GM13976 (cell line): Measurements from ENCODE around the gene CEBPZOS.
"Not testable (repeated sequence)": the region's sequence is repeated elsewhere in the genome, so short reads cannot be mapped to it uniquely, and the experiment has no call there.

Experiments
- DNase-seq: peaks from one replicate; pipeline ENCODE4 v3.0.0; 2012; ENCODE audit warnings: low spot score
- CTCF ChIP-seq: IDR thresholded peaks from 2 replicates; pipeline ENCODE4 v1.5.1; 2012; ENCODE audit warnings: borderline replicate concordance, mild to moderate bottlenecking; ENCODE audit not compliant: insufficient read depth; ENCODE audit errors: extremely low read depth, missing control alignments, control extremely low read depth
- in situ Hi-C: fragments of 300-500 bp; cut with MboI; formaldehyde crosslinking; loops from one replicate; pipeline ENCODE4 v1.12.0; 2022; ENCODE audit warnings: low sequenced_read_pairs, mixed read lengths, inconsistent platforms; ENCODE audit not compliant: unreplicated experiment

CEBPZOS gene

GRCh38 chr2:37203708-37204107, 7.4 kb downstream of the CEBPZOS start:
- DNase-seq: no peak
- in situ Hi-C loops: no loop called here
- no peak for TF ChIP-seq CTCF

DNA sequence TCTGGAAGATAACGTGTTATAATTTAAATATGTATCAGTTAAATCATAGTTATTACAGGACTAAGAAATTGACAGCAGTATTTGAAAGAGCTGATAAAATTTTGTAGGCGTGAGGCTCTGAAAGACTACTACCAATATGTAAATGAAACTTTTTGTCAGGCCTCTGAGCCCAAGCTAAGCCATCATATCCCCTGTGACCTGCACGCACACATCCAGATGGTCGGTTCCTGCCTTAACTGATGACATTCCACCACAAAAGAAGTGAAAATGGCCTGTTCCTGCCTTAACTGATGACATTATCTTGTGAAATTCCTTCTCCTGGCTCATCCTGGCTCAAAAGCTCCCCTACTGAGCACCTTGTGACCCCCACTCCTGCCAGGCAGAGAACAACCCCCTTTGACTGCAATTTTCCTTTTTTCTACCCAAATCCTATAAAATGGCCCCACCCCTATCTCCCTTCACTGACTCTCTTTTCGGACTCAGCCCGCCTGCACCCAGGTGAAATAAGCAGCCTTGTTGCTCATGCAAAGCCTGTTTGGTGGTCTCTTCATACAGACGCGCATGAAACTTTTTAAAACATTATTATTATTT, 8.9 kb downstream of the CEBPZOS start:
- in situ Hi-C loops, DNase-seq: not testable (repeated sequence)

- no peak for TF ChIP-seq CTCF
- DNase-seq: no peak
- in situ Hi-C loops: no loop called here
Measured at GRCh38 chr2:37205689-37206341, 9.5 kb downstream of the CEBPZOS start.

DNA sequence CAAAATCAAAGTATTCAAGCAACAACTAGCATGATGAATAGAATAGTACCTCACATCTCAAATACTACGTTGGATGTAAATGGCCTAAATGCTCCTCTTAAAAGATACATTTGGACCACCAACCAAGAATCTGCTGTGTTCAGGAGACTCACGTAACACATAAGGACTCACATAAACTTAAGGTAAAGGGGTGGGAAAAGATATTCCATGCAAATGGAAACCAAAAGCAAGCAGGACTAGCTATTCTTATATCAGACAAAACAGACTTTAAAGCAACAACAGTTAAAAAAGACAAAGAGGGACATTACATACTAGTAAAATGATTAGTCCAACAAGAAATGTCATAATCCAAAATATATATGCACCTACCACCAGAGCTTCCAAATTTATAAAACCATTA, 10.5 kb downstream of the CEBPZOS start:
- in situ Hi-C loops, DNase-seq: not testable (repeated sequence)

GRCh38 chr2:37211212-37211611, 14.9 kb downstream of the CEBPZOS start:
- no peak for TF ChIP-seq CTCF
- in situ Hi-C loops: no loop called here
- no peak for DNase-seq

DNA sequence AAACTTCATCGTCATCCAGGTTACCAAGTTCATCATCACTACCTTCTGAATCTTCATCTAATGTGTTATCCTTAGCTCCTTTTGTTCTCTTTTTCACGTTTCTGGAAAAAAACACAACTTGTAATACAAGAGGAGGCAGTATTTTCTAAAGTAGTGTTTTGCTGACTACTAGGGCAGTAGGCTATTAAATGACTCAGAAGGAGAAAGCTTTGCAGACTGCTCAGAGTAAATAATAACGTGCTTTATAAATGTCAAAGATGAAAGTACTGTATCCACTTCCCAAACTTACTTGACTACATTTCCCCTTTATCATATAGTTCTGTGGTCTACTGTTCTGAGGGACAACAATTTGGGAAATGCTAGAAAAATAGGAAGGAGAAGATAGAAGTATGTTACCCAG, 15.6 kb downstream of the CEBPZOS start:
- no peak for DNase-seq
- TF ChIP-seq CTCF: no peak
- in situ Hi-C loops: no loop called here

DNA sequence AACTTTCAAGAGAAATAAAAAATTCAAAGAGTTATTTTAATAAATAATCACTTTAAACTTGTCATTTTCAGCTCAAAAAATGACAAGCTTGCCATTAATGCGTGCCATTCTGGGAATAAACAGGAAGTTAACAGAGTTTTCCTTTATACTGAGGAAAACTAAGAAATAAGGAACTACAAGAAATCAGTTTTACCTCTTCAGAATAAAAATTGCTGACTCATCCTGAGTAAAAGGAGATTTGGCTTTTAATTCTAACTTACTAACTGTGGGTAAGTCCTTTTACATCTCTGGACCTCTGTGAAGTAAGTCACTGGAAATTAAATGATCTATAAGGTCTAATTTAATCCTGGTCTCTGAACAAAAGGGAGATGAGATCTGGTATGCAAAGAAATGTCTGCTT, 19.0 kb downstream of the CEBPZOS start:
- no peak for TF ChIP-seq CTCF
- no peak for DNase-seq
- in situ Hi-C loops: no loop called here

DNA sequence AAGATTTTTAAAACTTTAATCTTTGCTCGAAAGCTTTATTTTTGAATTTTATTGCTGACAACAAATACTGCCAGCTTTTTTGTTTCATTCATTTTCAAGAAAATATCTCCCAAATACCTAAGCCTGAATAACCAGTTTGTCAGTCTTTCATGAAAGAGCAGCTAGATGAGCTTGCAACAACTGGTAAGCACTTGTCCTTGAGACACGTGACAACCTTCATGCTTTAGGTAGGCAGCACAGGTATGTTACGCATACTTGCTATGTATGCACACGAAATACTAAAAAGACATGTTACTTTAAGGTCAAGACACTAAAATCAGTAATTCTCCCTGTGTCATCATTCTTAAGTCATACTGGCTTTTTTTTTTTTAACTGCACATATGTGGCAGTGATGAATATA, 22.8 kb downstream of the CEBPZOS start:
- in situ Hi-C loops: no loop called here

More for the DNA sequence above, 22.8 kb downstream of the CEBPZOS start:
- no peak for TF ChIP-seq CTCF
- no peak for DNase-seq
